K562 (cell line): ENCODE data around the gene RNF25. TPM values are rescaled to one million over a fixed set of nuclear protein-coding genes. Genes with fewer than 3 reads are reported as not detected.

Experiments used
- ATAC-seq: fragments of 200-7000 bp; cut with Tn5 transposase; 3 replicates; pipeline ENCODE4 v1.9.1; 2020; ENCODE audit warnings: moderate library complexity
- BruUV-seq: library from RNA; stranded (reverse); fragments of 400-500 nt; replicated peaks from 2 replicates; lab custom pipeline; 2021; lab: Mats Ljungman, UMichigan
- CTCF ChIA-PET: fragments of 300-600 bp; formaldehyde crosslinking; extraction: SDS; loops from one replicate; lab custom pipeline; 2021; ENCODE audit warnings: low intra/inter-chr PET ratio; lab: Yijun Ruan, JAX
- POLR2A ChIA-PET: fragments of 300-600, 350-650 bp; sonication (Branson Sonifier 250); formaldehyde crosslinking; extraction: SDS; loops from one replicate; lab custom pipeline; 2021; ENCODE audit warnings: antibody characterized with exemption, inconsistent platforms; lab: Yijun Ruan, JAX
- DNase-seq, 4 experiments: peaks; one replicate each; pipeline versions ENCODE4 v3.0.0 to v3.0.0-alpha.2; 2011 to 2018; ENCODE audit warnings: low spot score in 3 of 4, mixed read lengths in 3 of 4; ENCODE audit errors: extremely low read depth in 1 of 4
- FAIRE-seq: peaks from 2 replicates; lab custom pipeline; 2011; peaks lifted over from hg19 to GRCh38; lab: Jason Lieb, UNC
- H2AFZ ChIP-seq: 2 replicates; pipeline ENCODE4 v1.6.0; 2011; ENCODE audit warnings: low read depth, low read length, control low read depth, inconsistent platforms
- H3K27ac ChIP-seq: fragments of 200-600 bp; 3 replicates; pipeline ENCODE4 v1.8.0; 2011; ENCODE audit warnings: low read depth, mild to moderate bottlenecking, control low read depth, inconsistent platforms, low read length, moderate library complexity, mixed read lengths; ENCODE audit errors: extremely low read depth
- H3K27me3 ChIP-seq, 2 experiments: fragments of 300-600 bp in 1 of 2; 2 replicates in 1 of 2; 3 replicates in 1 of 2; pipeline versions ENCODE4 v1.6.0 to v1.8.0; 2011; ENCODE audit warnings: inconsistent platforms in 2 of 2, low read length in 2 of 2, mild to moderate bottlenecking in 1 of 2, mixed read lengths in 1 of 2, moderate library complexity in 1 of 2; ENCODE audit not compliant: control insufficient read depth in 2 of 2, insufficient read depth in 2 of 2
- H3K36me3 ChIP-seq: fragments of 300-600 bp; 3 replicates; pipeline ENCODE4 v1.8.0; 2011; ENCODE audit warnings: mild to moderate bottlenecking, low read length, inconsistent platforms; ENCODE audit not compliant: control insufficient read depth, insufficient read depth
- H3K4me1 ChIP-seq, 2 experiments: fragments of 200-600 bp in 1 of 2; replicated peaks in 1 of 2; 2 replicates in 1 of 2; 3 replicates in 1 of 2; pipeline versions ENCODE4 v1.5.1 to v1.8.0; 2011; ENCODE audit warnings: inconsistent platforms in 2 of 2, low read length in 2 of 2, mild to moderate bottlenecking in 1 of 2, mixed read lengths in 1 of 2, moderate library complexity in 1 of 2; ENCODE audit not compliant: control insufficient read depth in 2 of 2, insufficient read depth in 2 of 2
- H3K4me2 ChIP-seq: 2 replicates; pipeline ENCODE4 v1.6.1; 2011; ENCODE audit warnings: low read length, control low read depth, inconsistent platforms, mixed read lengths; ENCODE audit not compliant: insufficient read depth
- H3K4me3 ChIP-seq: fragments of 200-600 bp; sonication (generic), shearing (Covaris generic); 2 replicates; pipeline ENCODE4 v1.5.1; 2016; ENCODE audit warnings: control low read depth, inconsistent platforms
- H3K79me2 ChIP-seq: fragments of 200-600 bp; 3 replicates; pipeline ENCODE4 v1.8.0; 2011; ENCODE audit warnings: low read length, inconsistent platforms; ENCODE audit not compliant: control insufficient read depth, insufficient read depth
- H3K9ac ChIP-seq, 2 experiments: 2 replicates each; pipeline versions ENCODE4 v1.6.0 to v1.6.1; 2011; ENCODE audit warnings: low read depth in 2 of 2, low read length in 2 of 2, control low read depth in 1 of 2, inconsistent platforms in 1 of 2, mild to moderate bottlenecking in 1 of 2, mixed read lengths in 1 of 2; ENCODE audit not compliant: insufficient read depth in 1 of 2
- H3K9me1 ChIP-seq: one replicate; pipeline ENCODE4 v1.6.0; 2011; ENCODE audit warnings: inconsistent platforms, mild to moderate bottlenecking, low read length, moderate library complexity; ENCODE audit not compliant: control insufficient read depth, insufficient read depth
- H3K9me3 ChIP-seq: replicated peaks from 2 replicates; pipeline ENCODE4 v1.5.1; 2011; ENCODE audit warnings: low read depth, low read length, inconsistent platforms; ENCODE audit not compliant: control insufficient read depth, insufficient read depth
- H4K20me1 ChIP-seq: replicated peaks from 2 replicates; pipeline ENCODE4 v1.6.1; 2011; ENCODE audit warnings: low read length, inconsistent platforms, mixed read lengths; ENCODE audit not compliant: control insufficient read depth, insufficient read depth
- CXXC5 ChIP-seq: fragments of 250-450 bp; sonication (Bioruptor Pico); IDR thresholded peaks from 2 replicates; pipeline ENCODE4 v1.8.0; 2022; ENCODE audit warnings: inconsistent platforms, mild to moderate bottlenecking, moderate library complexity
- DACH1 ChIP-seq: fragments of 450-650 bp; IDR thresholded peaks from 2 replicates; pipeline ENCODE4 v1.6.1; 2018; ENCODE audit not compliant: partially characterized antibody
- ESRRA ChIP-seq: fragments of 450-650 bp; IDR thresholded peaks from 2 replicates; pipeline ENCODE4 v1.6.1; 2014; ENCODE audit warnings: low read depth, mild to moderate bottlenecking, moderate library complexity, borderline replicate concordance
- NUFIP1 ChIP-seq: fragments of 450-650 bp; IDR thresholded peaks from 2 replicates; pipeline ENCODE4 v1.6.1; 2018; ENCODE audit not compliant: partially characterized antibody
- PHF20 ChIP-seq: fragments of 450-650 bp; IDR thresholded peaks from 2 replicates; pipeline ENCODE4 v1.6.1; 2018; ENCODE audit not compliant: partially characterized antibody
- PHF8 ChIP-seq: fragments of 200-600 bp; sonication (generic); IDR thresholded peaks from 2 replicates; pipeline ENCODE4 v1.6.1; 2012; ENCODE audit warnings: mixed run types, mild to moderate bottlenecking, inconsistent platforms, low read length, moderate library complexity, borderline replicate concordance
- POLR2AphosphoS5 ChIP-seq: IDR thresholded peaks from 2 replicates; pipeline ENCODE4 v1.6.1; 2011; ENCODE audit warnings: mild to moderate bottlenecking, low read depth, low read length, moderate library complexity; ENCODE audit not compliant: control insufficient read depth, insufficient read depth
- TCF3 ChIP-seq: sonication (generic); formaldehyde crosslinking; IDR thresholded peaks from 2 replicates; pipeline ENCODE4 v1.4.0; 2020; ENCODE audit warnings: mild to moderate bottlenecking, missing genetic modification reagents
- THRAP3 ChIP-seq: fragments of 450-650 bp; IDR thresholded peaks from 2 replicates; pipeline ENCODE4 v1.6.1; 2016; ENCODE audit warnings: mild to moderate bottlenecking, inconsistent platforms, borderline replicate concordance
- ZBTB11 ChIP-seq, 3 experiments: fragments of 200-800 bp in 1 of 3; fragments of 250-450 bp in 1 of 3; fragments of 450-650 bp in 1 of 3; sonication (Bioruptor Pico) in 1 of 3; sonication (Bioruptor generic) in 1 of 3; formaldehyde crosslinking in 1 of 3; IDR thresholded peaks; 2 replicates each; pipeline versions ENCODE4 v1.6.1 to v1.8.0; 2016 to 2022; ENCODE audit warnings: mild to moderate bottlenecking in 2 of 3, missing genetic modification characterization in 2 of 3, missing compliant biosample characterization in 1 of 3, moderate library complexity in 1 of 3
- ZBTB33 ChIP-seq: sonication (generic); formaldehyde crosslinking; IDR thresholded peaks from 2 replicates; pipeline ENCODE4 v1.8.1; 2023; ENCODE audit warnings: mild to moderate bottlenecking, missing genetic modification reagents
- ZNF140 ChIP-seq: fragments of 250-450 bp; sonication (Bioruptor Pico); IDR thresholded peaks from 2 replicates; pipeline ENCODE4 v1.8.0; 2021; ENCODE audit warnings: moderate library complexity, mild to moderate bottlenecking, inconsistent platforms
- ZNF143 ChIP-seq: sonication (generic); formaldehyde crosslinking; IDR thresholded peaks from 2 replicates; pipeline ENCODE4 v1.9.0; 2022; ENCODE audit warnings: mild to moderate bottlenecking, missing genetic modification reagents
- WGBS: fragments of 100-300 bp; shearing (Covaris generic); methylation state at CpG from one replicate; pipeline ENCODE4 v1.1.6; 2016; ENCODE audit warnings: low coverage, mixed read lengths; ENCODE audit not compliant: insufficient coverage; ENCODE audit errors: missing lambda C conversion rate; 5-methylcytosine and 5-hydroxymethylcytosine counted together
- in situ Hi-C: fragments of 300-500 bp; cut with MboI; formaldehyde crosslinking; loops from 4 replicates; pipeline ENCODE4 v1.15.0; 2018; ENCODE audit warnings: inconsistent platforms, mixed read lengths
- intact Hi-C: fragments of 100-400 bp; cut with micrococcal nuclease; formaldehyde crosslinking; loops from 2 replicates; pipeline ENCODE4 v1.14.2; 2022
- polyA plus RNA-seq, 8 experiments: library from polyadenylated mRNA; depleted of rRNA in 4 of 8; stranded (reverse) in 5 of 8; unstranded in 3 of 8; fragments of >200 nt; fragmentation: Nextera tagmentation in 2 of 8; fragmentation: Illumina TruSeq in 1 of 8; extraction: Ambion mirVana in 2 of 8; extraction: Trizol in 1 of 8; gene quantifications; 2 replicates each; pipeline versions ENCODE4 v1.2.1 to v1.2.3, GENCODE V29; 2011 to 2014; ENCODE audit warnings: inconsistent platforms in 1 of 8, missing spikeins in 1 of 8
- total RNA-seq, 7 experiments: library from RNA; depleted of rRNA in 6 of 7; stranded (reverse); fragments of >200 nt in 6 of 7; fragmentation: Illumina TruSeq in 2 of 7; extraction: Trizol in 2 of 7; gene quantifications; 2 replicates each; pipeline versions ENCODE4 v1.2.1 to v1.2.3, GENCODE V29; 2011 to 2021; ENCODE audit warnings: low replicate concordance in 1 of 7

Gene RNF25
- total and polyA plus RNA-seq, 9 of the 15 experiments (the other 6 are each of a cell fraction or from before 2014, with no cell fraction given) = 2.3 to 49.8 (median 20.5) TPM

DNA sequence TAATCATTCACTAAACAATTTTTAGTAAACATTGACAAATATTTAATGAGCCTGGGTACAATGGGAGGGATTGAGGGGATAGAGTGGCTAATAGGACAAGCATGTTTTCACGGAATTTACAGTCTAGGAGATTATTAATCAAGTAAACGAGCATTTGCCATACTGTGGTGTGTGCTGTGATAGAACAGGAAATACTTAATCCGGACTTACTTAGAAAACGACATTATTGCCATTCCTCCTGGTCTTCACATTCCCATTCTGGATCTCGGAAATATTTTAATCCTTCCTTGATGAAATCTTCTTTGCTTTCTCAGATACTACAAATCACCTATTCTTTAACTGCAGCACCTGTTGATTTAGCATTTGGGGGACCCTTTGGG, 39.7 kb upstream of the RNF25 start (continued):
- no peak for TF ChIP-seq ZNF143 (CRISPR knock-in tag)
- no peak for TF ChIP-seq TCF3 (CRISPR knock-in tag)
- TF ChIP-seq CXXC5 (CRISPR knock-in tag) = no peak
- no peak for TF ChIP-seq POLR2AphosphoS5
- TF ChIP-seq DACH1 = no peak
- TF ChIP-seq ESRRA = no peak

GRCh38 chr2:218710687-218711549, 39.1 kb upstream of the RNF25 start, which contains the start of gene TTLL4:
TSS of gene TTLL4 (plus strand) at chr2:218710835. CDS start at chr2:218737677, 26,842 bp downstream.
- Histone ChIP-seq H3K4me2 (peak within 1 kb of the TSS; percentile 86), H3K9ac (peak within 1 kb of the TSS; percentile 87 to 99), H3K27ac (peak within 1 kb of the TSS; percentile 79), H3K4me1 (peaks cover 13 to 14% of the 10 kb centered on the region in 2 experiments), H3K9me3 (no peaks in the 10 kb centered on the region), H2AFZ (peak within 1 kb of the TSS; percentile 94), H4K20me1 (no peaks in the 10 kb centered on the region; the same call in 1 of the 2 replicates), H3K79me2 (peaks cover 43% of the 10 kb centered on the region), H3K9me1 (peaks cover 2% of the 10 kb centered on the region), H3K4me3 (peak within 1 kb of the TSS; percentile 85), H3K27me3 (no peaks in the 10 kb centered on the region), H3K36me3 (peaks cover 11% of the 10 kb centered on the region)
- FAIRE-seq (peak; percentile 82), ATAC-seq (peak; percentile 98), DNase-seq (peak; percentile 96 to 98 (median 98))
- in situ Hi-C loops = no loop called here
- CTCF ChIA-PET = interaction anchor here (0.5 to 1.7 kb wide), 4 partner anchors 41 to 234 kb away, joined by 3 to 15 read pairs (median 6); no protein-coding TSS in a partner anchor
- POLR2A ChIA-PET = interaction anchor here (0.5 to 1.3 kb wide), 7 partner anchors 9 to 151 kb away, joined by 3 to 7 read pairs (median 3); partner anchors contain the start of genes RNF25 and STK36
- intact Hi-C loops = loop anchor here (5.0 kb wide), 1 partner anchor 136 kb away; no protein-coding TSS in a partner anchor
- under 1% methylated on average over 41 of the region's 74 CpGs for WGBS
- no TSS peak for BruUV-seq
- no peak for TF ChIP-seq THRAP3
- TF ChIP-seq ZNF140 (CRISPR knock-in tag) = no peak
- TF ChIP-seq ZBTB33 (CRISPR knock-in tag) = no peak
- peak; percentile 54 for TF ChIP-seq PHF20
- 0 out of 6 replicates have a peak, but pooled peaks of 1 of the 3 experiments have one; percentile 7 for TF ChIP-seq ZBTB11 (CRISPR knock-in tag; IDR thresholded peaks at IDR 0.05)
- peak; percentile 78; the same call in 1 of the 2 replicates for TF ChIP-seq PHF8
- TF ChIP-seq NUFIP1 = no peak
